Measurements from ENCODE around the gene ADAM11.

ADAM11 gene

DNA sequence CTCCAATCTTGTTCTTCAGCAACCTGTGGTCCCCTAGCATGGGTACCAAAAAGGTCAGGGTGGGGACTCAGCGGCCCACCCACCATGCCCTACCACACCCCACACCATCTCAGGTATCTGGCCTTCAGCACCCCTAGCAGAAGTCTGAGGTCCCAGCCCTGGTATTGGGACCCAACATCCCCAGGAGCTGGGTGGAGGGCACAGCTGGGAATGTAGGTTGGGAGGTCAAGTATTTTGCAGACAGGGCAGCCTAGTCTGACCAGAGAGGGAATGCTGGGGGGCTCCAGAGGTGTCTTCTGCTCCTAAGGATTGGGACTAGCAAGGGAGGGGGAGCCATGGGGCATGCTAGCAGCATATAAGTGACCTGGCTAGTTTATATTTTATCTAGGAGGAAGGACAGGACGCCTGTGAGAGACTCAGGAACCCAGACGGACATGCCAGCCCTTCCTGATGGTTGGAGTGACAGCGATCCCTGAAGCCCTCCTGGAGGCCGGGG is 822 bp upstream of the ADAM11 start:
- DNase-seq (ENCODE audit: low read depth) = no peak

DNA sequence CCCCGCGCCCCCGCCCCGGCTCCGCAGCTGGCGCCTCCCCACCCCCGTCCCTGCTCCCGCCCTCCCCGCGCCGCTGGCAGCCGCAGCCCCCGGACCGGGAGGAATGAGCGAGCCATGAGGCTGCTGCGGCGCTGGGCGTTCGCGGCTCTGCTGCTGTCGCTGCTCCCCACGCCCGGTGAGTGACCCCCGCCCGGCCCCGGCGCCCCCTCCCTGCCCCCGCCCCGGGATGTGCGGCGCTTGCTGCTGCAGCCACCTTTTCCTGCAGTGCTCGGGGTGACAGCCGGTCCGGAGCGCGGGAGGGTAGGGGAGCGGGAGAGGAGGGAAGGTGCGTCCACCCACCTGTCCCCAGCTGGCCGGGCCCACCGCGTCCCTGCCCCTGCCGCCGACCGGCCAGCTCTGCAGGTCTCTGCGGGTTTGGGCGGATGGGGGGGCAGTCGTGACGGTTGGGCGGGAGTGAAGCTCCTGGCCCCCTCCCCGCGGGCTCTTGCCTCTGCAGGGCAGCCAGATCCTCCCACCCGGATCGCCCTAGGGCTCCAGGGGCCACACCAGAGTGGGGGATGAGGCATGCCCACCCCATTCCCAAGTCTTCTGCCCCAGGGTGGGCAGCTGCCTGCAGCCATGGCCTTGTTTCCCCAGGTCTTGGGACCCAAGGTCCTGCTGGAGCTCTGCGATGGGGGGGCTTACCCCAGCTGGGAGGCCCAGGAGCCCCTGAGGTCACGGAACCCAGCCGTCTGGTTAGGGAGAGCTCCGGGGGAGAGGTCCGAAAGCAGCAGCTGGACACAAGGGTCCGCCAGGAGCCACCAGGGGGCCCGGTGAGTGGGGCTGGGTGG is 513 bp downstream of the ADAM11 start:
- no peak for DNase-seq (ENCODE audit: low read depth)

DNA sequence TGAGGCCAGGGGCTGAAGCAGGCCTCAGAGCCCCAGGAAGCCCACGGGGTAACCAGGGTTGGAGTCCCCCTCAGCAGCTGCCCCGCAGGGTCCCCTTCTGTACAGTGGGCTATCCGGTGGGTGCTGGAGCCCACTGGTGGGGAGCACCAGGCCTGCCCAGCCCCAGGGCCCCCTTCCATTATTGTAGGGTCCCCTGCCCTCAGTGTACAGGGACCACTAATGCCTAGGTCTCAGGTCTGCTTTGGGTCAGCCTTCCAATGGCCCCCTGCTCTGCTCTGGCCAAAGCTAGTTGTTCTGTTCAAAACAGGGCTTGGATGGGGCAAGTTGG is 1.1 kb downstream of the ADAM11 start:
- DNase-seq (ENCODE audit: low read depth) = no peak

- no peak for DNase-seq (ENCODE audit: low read depth)
Observed at GRCh38 chr17:44760474-44761308, 1.9 kb downstream of the ADAM11 start.

DNA sequence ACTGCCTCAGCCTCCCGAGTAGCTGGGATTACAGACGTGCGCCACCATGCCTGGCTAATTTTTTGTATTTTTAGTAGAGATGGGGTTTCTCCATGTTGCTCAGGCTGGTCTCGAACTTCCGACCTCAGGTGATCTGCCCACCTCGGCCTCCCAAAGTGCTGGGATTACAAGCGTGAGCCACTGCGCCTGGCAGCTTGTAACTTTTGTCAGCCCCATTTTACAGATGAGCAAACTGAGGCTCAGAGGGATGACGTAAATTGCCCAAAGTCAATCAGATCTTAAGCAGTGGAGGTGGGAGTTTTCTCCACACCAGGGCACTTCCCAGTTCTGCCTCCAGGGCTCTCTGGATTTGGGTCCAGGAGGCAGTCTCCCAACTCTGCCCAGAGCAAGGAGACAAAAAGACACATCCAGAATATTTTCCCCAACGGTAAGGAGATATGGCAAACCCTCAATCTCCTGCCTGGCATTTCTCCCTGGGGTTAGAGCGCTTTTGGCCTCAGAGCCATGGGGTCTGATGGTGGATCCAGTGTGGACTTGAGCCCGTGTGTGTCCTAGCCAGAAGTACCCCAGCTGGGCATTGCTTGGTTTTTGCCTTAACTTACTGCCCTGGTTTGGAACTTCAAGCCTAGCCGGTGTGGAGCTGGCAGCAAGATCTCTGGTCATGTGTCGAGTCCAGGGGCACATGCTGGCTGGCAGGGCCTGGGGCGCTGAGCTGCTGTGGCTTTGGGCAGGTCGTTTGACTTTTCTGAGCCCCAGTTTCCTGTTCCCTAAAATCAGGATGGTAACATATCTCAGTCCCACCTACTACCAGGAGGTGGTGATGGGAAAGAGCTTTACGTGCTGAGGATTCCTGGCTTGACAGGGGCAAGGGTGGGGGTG is 3.4 kb downstream of the ADAM11 start:
- no peak for DNase-seq (ENCODE audit: low read depth)

GRCh38 chr17:44763170-44763569 is 4.4 kb downstream of the ADAM11 start:
- no peak for DNase-seq (ENCODE audit: low read depth)

DNA sequence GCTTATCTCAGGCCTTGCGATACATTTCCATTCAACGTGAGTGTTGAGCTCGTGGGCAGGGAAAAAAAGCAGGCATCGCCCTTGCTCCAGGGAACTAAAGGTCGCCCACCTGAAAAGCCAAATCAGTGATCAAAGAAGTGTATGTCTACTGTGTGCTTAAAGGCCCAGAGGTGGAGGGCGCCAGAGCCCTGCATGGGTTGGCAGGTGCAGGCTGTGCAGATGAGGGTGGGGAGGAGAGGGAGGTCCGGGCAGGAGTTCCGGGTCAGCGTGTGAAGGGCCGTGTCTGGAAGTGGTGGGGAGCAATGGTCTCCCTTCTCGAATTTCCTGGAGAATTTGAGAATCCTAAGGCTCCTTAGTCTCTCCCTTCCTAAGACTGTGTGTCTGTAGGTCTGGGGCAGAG is 7.2 kb downstream of the ADAM11 start:
- DNase-seq (ENCODE audit: low read depth) = no peak

- no peak for DNase-seq (ENCODE audit: low read depth)
Observed at GRCh38 chr17:44766409-44767038, 7.7 kb downstream of the ADAM11 start.

DNA sequence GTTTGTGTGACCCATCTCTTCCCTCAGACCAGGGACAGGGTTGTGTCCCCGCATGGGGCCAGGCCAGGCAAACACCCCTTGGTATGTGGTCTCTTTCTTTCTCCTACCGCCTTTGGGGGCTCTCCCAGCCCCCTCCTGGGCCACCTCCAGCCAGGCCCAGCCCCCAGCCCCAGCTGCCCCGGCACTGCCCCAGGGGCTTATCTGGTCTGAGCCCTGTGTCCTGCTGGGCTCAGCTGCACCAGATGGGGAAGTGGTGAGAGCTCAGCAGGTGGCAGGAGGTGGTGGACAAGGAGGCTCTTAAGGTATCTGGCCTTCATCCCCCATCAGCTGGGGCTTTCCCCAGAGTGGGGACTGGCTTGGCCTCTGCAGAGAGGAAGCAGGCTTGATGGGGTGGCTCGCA is 8.7 kb downstream of the ADAM11 start:
- DNase-seq (ENCODE audit: low read depth) = no peak

GRCh38 chr17:44768505-44769142 is 9.8 kb downstream of the ADAM11 start:
- no peak for DNase-seq (ENCODE audit: low read depth)

DNA sequence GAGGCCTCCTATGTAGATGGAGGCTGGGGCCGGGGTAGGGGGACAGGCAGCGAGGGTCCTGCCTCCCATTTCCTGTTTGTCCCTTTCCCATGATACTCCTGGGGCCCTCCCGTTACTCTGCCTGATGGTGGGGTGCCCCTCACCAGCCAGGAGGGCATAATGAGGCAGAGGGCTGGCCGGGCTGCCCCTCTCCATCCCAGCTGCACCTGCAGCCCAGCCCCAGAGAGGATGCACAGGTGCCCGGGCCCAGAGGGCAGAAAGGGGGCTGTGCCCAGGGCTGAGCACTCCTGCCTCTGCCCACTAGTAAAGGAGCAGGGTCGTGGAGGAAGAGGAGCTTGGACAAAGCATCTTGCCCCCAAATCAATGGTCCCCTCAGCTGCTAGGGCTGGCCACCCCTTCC is 10.4 kb downstream of the ADAM11 start:
- no peak for DNase-seq (ENCODE audit: low read depth)

DNA sequence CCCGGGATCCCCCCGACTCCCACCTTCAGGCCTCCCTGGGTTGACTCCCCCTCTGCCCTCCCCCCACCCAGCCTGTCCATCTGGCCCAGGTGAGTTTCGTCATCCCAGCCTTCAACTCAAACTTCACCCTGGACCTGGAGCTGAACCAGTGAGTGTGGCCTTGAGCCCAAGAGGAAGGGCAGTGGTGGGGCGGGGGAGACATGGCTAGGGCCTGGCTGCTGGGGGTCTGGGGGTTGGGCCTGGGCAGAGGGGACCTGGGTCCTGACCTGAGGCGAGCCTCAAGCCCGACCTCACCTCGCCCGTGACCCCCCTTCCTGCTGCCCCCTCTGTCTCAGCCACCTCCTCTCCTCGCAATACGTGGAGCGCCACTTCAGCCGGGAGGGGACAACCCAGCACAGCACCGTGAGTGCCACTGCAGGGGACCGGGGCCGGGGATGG is 10.9 kb downstream of the ADAM11 start:
- DNase-seq (ENCODE audit: low read depth) = no peak

- no peak for DNase-seq (ENCODE audit: low read depth)
Observed at GRCh38 chr17:44770166-44770925, 11.6 kb downstream of the ADAM11 start.

DNA sequence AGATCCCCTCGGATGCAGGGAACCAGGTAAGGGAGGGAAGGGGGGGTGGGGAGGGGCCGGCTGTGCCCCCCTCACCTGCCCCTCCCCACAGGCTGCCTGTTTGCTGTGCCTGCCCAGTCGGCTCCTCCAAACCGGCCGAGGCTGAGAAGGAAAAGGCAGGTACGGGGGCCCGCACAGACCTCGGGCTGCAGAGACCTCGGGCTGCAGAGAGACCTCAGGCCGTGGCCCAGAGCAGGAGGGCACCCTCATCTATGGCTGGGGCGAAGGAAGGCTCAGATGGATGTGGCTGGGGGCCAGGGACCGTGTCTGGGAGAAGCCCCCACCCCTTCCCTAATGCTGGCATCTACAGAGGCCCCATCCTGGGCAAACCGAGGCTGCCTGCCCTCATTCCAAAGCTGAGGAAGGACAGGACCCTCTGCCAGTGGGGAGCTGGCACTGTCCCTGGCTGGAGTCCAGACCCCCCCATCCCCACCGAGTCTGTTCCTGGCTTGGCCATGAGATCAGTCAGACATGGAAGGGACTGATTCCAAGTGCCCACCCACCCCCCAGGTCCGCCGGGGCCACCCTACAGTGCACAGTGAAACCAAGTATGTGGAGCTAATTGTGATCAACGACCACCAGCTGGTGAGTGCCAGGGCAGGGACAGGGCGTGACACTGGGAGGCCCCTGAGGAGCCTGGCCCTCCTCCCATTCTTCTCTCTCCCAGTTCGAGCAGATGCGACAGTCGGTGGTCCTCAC is 13.7 kb downstream of the ADAM11 start:
- DNase-seq (ENCODE audit: low read depth) = no peak

DNA sequence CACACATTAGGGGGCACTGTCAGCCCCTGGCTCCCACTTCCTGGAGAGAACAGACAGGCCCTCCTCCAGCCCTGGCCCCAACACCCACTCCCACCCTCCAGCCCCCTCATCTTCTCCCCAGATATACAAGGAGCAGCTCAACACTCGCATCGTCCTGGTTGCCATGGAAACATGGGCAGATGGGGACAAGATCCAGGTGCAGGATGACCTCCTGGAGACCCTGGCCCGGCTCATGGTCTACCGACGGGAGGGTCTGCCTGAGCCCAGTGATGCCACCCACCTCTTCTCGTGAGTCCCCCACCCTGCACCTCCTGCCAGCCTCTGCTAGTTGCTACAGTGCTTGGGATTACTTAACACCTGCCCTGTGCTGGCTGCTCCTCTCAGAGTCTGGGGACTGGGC is 14.4 kb downstream of the ADAM11 start:
- no peak for DNase-seq (ENCODE audit: low read depth)

GRCh38 chr17:44774271-44775135 is 15.7 kb downstream of the ADAM11 start:
- peak; percentile 38 for DNase-seq (ENCODE audit: low read depth)

GRCh38 chr17:44775136-44775837 is 16.5 kb downstream of the ADAM11 start:
- DNase-seq (ENCODE audit: low read depth) = peak; percentile 94

Data from stromal cell of bone marrow (primary cell).